Testis (tissue), 2 donors: ENCODE measurements around the gene CNTNAP3B.
"Not testable (repeated sequence)": the region's sequence is repeated elsewhere in the genome, so short reads cannot be mapped to it uniquely, and the experiment has no call there.

Experiments
- POLR2A ChIP-seq: fragments of 450-650 bp; IDR thresholded peaks from one replicate; pipeline ENCODE4 v1.6.1; 2017; ENCODE audit warnings: antibody characterized with exemption, mild to moderate bottlenecking, moderate library complexity
- TF ChIP-seq, protein P1 (sequence below), 3 experiments: fragments of 450-650 bp in 2 of 3; fragments of 200-600 bp in 1 of 3; sonication (generic) in 1 of 3; IDR thresholded peaks; one replicate each; pipeline ENCODE4 v1.5.1; 2016 to 2019; ENCODE audit warnings: antibody characterized with exemption in 3 of 3, mild to moderate bottlenecking in 2 of 3, moderate library complexity in 1 of 3

DNA sequence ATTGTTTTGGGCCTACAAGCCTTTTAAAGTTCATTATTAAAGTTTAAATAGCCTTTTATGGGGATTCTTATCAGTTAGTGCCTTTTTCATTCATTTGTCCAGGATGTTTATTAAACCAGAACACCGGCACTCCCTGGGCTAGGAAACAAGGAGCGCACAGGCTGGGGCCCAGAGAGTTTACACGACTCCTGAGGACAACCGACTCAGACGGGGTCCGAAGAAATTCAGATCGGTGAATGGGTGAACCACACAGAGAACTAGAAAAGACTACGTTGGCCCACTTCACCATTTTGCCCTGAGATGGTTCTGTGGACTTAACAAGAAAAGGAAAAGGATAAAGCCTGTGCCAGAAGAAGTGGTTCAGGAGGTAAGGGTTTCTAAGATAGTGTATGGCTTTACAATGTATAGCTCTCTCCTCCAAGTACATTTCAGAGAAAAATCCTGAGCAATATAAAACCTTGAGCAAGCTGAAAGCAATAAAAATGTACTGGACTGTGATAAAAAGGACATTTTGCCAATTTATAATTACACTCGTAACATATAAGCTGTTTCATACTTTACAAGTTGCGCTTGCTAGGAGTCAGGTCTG is 84.7 kb downstream of the CNTNAP3B start:
- TF ChIP-seq, protein P1, sequence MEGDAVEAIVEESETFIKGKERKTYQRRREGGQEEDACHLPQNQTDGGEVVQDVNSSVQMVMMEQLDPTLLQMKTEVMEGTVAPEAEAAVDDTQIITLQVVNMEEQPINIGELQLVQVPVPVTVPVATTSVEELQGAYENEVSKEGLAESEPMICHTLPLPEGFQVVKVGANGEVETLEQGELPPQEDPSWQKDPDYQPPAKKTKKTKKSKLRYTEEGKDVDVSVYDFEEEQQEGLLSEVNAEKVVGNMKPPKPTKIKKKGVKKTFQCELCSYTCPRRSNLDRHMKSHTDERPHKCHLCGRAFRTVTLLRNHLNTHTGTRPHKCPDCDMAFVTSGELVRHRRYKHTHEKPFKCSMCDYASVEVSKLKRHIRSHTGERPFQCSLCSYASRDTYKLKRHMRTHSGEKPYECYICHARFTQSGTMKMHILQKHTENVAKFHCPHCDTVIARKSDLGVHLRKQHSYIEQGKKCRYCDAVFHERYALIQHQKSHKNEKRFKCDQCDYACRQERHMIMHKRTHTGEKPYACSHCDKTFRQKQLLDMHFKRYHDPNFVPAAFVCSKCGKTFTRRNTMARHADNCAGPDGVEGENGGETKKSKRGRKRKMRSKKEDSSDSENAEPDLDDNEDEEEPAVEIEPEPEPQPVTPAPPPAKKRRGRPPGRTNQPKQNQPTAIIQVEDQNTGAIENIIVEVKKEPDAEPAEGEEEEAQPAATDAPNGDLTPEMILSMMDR (IDR thresholded peaks at IDR 0.05): not testable (repeated sequence)
- not testable (repeated sequence) for TF ChIP-seq POLR2A
